ENCODE measurements around the gene DVL1.

The DVL1 gene

DNA sequence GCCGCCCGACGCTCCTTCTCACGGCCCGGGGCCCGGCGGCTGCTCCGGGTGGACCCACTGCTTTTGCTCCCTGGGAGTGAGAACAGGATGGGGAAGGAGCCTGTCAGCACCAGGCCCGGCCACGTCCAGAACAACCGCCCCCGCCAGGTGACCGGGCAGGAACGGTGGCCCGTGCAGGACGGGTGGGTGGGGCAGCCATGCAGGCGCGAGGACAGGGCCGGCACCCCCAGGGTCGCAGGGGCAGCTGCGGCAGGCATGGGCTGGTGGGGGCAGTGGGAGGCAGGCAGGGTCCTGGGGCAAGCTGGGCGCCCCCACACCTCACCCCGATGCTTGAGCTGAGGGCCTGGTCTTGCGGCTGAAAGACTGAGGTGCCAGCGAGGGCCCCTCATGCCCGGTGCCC is 12.8 kb downstream of the DVL1 start:
- Histone ChIP-seq H3K27ac (ENCODE audit: low read depth, low read length) (no peak overlapping the region), H3K9me3 (ENCODE audit: low read length) (no peaks in the 10 kb centered on the region), H3K9ac (ENCODE audit: low read length) (no peak overlapping the region), H3K4me1 (ENCODE audit: insufficient read depth, low read length) (no peaks in the 10 kb centered on the region), H3K4me3 (ENCODE audit: low read depth in 1 of 2, low read length in 2 of 2) (no peak overlapping the region), H3K27me3 (ENCODE audit: control insufficient read depth in 1 of 2, insufficient read depth in 2 of 2, low read length in 2 of 2) (no peaks in the 10 kb centered on the region), H3K36me3 (ENCODE audit: insufficient read depth, low read length) (peaks cover 19% of the 10 kb centered on the region)

DNA sequence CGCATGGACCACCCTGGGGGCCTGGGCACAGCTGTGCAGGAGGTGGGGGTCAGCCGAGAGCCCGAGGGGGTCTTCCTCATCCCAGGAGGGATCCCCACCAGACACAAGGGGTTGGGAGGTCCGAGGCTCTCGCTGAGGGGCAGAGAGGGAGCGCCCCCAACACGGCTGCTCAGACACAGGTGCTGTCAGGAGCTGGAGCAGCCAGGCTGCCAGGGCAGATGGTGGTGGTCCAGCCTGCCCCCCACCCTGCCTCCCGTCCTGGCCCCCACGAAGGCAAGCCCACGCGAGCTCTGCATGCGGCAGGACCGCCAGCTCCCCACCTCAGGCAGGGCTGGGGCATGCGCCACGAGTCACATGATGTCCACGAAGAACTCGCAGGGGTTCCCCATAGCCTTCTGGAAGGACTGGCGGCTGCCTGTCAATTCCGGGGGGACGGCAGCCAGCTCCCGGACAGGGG is 13.4 kb downstream of the DVL1 start:
- Histone ChIP-seq H3K9me3 (ENCODE audit: low read length) (no peaks in the 10 kb centered on the region), H3K4me3 (ENCODE audit: low read depth in 1 of 2, low read length in 2 of 2) (no peak overlapping the region), H3K36me3 (ENCODE audit: insufficient read depth, low read length) (peaks cover 12% of the 10 kb centered on the region), H3K27ac (ENCODE audit: low read depth, low read length) (no peak overlapping the region), H3K27me3 (ENCODE audit: control insufficient read depth in 1 of 2, insufficient read depth in 2 of 2, low read length in 2 of 2) (peaks cover 0 to 6% of the 10 kb centered on the region in 2 donors), H3K9ac (ENCODE audit: low read length) (no peak overlapping the region), H3K4me1 (ENCODE audit: insufficient read depth, low read length) (no peaks in the 10 kb centered on the region)

DNA sequence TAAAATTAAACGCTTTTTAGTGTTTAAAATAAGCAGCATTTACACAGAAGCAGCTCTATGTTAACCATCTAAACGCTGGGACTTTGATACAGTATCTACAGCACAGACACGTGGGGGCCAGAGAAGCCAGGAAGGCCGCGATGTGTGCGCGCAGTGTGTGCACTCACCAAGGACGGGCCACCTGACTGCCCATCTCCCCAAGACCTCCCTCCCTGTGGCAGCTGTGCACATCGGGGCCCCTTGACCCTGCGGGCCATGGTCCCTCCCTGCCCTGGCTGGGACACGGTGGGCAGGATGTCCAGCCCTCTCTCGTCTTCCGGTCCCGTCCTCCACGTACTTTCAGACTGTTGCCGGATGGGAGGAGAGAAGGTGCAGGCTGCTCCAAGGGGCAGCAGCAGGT is 13.9 kb downstream of the DVL1 start:
- Histone ChIP-seq H3K4me3 (ENCODE audit: low read depth in 1 of 2, low read length in 2 of 2) (no peak overlapping the region), H3K9me3 (ENCODE audit: low read length) (no peaks in the 10 kb centered on the region), H3K36me3 (ENCODE audit: insufficient read depth, low read length) (peaks cover 7% of the 10 kb centered on the region)

DNA sequence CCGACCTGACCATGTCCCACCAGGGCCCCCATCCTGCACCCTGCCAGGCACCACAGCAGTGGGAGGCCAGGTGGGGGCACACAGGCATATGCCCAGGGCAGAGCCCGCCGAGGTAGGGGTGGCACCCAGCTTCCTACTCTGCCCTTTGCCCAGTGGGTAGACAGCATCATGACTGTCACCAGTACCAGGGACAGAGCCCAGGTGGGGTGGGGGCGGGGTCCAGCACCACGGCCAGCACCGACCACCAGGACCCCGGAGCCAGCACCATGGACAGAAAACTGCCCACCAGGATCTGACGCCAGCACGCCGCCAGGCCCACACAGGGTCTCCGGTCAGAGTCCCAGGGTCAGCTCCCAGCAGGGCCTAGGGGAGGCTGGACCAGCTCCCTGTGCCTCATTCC is 14.4 kb downstream of the DVL1 start:
- H3K36me3 ChIP-seq (ENCODE audit: insufficient read depth, low read length), result peaks cover 5% of the 10 kb centered on the region
- no peak overlapping the region for H3K4me3 ChIP-seq (ENCODE audit: low read depth in 1 of 2, low read length in 2 of 2)
- H3K9me3 ChIP-seq (ENCODE audit: low read length), result no peaks in the 10 kb centered on the region
- no peak overlapping the region for H3K9ac ChIP-seq (ENCODE audit: low read length)
- no peak overlapping the region for H3K27ac ChIP-seq (ENCODE audit: low read depth, low read length)
- no peaks in the 10 kb centered on the region for H3K4me1 ChIP-seq (ENCODE audit: insufficient read depth, low read length)
- H3K27me3 ChIP-seq (ENCODE audit: control insufficient read depth in 1 of 2, insufficient read depth in 2 of 2, low read length in 2 of 2), result peaks cover 0 to 8% of the 10 kb centered on the region in 2 donors

More for the DNA sequence above, 13.9 kb downstream of the DVL1 start:
- Histone ChIP-seq H3K27me3 (ENCODE audit: control insufficient read depth in 1 of 2, insufficient read depth in 2 of 2, low read length in 2 of 2) (peaks cover 0 to 8% of the 10 kb centered on the region in 2 donors), H3K9ac (ENCODE audit: low read length) (no peak overlapping the region), H3K27ac (ENCODE audit: low read depth, low read length) (no peak overlapping the region), H3K4me1 (ENCODE audit: insufficient read depth, low read length) (no peaks in the 10 kb centered on the region)

DNA sequence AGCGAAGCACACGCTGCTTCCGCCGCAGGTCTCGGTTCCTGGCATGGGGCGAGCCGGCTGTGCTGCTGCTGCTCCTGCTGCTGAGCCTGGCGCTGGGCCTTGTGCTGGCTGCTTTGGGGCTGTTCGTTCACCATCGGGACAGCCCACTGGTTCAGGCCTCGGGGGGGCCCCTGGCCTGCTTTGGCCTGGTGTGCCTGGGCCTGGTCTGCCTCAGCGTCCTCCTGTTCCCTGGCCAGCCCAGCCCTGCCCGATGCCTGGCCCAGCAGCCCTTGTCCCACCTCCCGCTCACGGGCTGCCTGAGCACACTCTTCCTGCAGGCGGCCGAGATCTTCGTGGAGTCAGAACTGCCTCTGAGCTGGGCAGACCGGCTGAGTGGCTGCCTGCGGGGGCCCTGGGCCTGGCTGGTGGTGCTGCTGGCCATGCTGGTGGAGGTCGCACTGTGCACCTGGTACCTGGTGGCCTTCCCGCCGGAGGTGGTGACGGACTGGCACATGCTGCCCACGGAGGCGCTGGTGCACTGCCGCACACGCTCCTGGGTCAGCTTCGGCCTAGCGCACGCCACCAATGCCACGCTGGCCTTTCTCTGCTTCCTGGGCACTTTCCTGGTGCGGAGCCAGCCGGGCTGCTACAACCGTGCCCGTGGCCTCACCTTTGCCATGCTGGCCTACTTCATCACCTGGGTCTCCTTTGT is 15.5 kb downstream of the DVL1 start:
- Histone ChIP-seq H3K9ac (ENCODE audit: low read length) (no peak overlapping the region), H3K36me3 (ENCODE audit: insufficient read depth, low read length) (peaks cover under 1% of the 10 kb centered on the region), H3K27me3 (ENCODE audit: control insufficient read depth in 1 of 2, insufficient read depth in 2 of 2, low read length in 2 of 2) (peaks cover 0 to 8% of the 10 kb centered on the region in 2 donors), H3K4me3 (ENCODE audit: low read depth in 1 of 2, low read length in 2 of 2) (no peak overlapping the region), H3K9me3 (ENCODE audit: low read length) (no peaks in the 10 kb centered on the region), H3K27ac (ENCODE audit: low read depth, low read length) (no peak overlapping the region), H3K4me1 (ENCODE audit: insufficient read depth, low read length) (no peaks in the 10 kb centered on the region)

DNA sequence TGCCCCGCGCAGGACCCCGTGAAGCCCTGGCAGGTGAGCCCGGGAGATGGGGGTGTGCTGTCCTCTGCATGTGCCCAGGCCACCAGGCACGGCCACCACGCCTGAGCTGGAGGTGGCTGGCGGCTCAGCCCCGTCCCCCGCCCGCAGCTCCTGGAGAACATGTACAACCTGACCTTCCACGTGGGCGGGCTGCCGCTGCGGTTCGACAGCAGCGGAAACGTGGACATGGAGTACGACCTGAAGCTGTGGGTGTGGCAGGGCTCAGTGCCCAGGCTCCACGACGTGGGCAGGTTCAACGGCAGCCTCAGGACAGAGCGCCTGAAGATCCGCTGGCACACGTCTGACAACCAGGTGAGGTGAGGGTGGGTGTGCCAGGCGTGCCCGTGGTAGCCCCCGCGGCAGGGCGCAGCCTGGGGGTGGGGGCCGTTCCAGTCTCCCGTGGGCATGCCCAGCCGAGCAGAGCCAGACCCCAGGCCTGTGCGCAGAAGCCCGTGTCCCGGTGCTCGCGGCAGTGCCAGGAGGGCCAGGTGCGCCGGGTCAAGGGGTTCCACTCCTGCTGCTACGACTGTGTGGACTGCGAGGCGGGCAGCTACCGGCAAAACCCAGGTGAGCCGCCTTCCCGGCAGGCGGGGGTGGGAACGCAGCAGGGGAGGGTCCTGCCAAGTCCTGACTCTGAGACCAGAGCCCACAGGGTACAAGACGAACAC is 16.3 kb downstream of the DVL1 start:
- no peak overlapping the region for H3K4me3 ChIP-seq (ENCODE audit: low read depth in 1 of 2, low read length in 2 of 2)
- no peak overlapping the region for H3K27ac ChIP-seq (ENCODE audit: low read depth, low read length)
- H3K9me3 ChIP-seq (ENCODE audit: low read length), result no peaks in the 10 kb centered on the region
- no peak overlapping the region for H3K9ac ChIP-seq (ENCODE audit: low read length)
- peaks cover 0 to 8% of the 10 kb centered on the region in 2 donors for H3K27me3 ChIP-seq (ENCODE audit: control insufficient read depth in 1 of 2, insufficient read depth in 2 of 2, low read length in 2 of 2)
- H3K36me3 ChIP-seq (ENCODE audit: insufficient read depth, low read length), result no peaks in the 10 kb centered on the region
- no peaks in the 10 kb centered on the region for H3K4me1 ChIP-seq (ENCODE audit: insufficient read depth, low read length)

DNA sequence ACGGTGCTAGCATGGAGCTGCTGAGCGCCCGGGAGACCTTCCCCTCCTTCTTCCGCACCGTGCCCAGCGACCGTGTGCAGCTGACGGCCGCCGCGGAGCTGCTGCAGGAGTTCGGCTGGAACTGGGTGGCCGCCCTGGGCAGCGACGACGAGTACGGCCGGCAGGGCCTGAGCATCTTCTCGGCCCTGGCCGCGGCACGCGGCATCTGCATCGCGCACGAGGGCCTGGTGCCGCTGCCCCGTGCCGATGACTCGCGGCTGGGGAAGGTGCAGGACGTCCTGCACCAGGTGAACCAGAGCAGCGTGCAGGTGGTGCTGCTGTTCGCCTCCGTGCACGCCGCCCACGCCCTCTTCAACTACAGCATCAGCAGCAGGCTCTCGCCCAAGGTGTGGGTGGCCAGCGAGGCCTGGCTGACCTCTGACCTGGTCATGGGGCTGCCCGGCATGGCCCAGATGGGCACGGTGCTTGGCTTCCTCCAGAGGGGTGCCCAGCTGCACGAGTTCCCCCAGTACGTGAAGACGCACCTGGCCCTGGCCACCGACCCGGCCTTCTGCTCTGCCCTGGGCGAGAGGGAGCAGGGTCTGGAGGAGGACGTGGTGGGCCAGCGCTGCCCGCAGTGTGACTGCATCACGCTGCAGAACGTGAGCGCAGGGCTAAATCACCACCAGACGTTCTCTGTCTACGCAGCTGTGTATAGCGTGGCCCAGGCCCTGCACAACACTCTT is 17.0 kb downstream of the DVL1 start:
- Histone ChIP-seq H3K27ac (ENCODE audit: low read depth, low read length) (no peak overlapping the region), H3K27me3 (ENCODE audit: control insufficient read depth in 1 of 2, insufficient read depth in 2 of 2, low read length in 2 of 2) (peaks cover 0 to 8% of the 10 kb centered on the region in 2 donors), H3K4me3 (ENCODE audit: low read depth in 1 of 2, low read length in 2 of 2) (no peak overlapping the region), H3K9ac (ENCODE audit: low read length) (no peak overlapping the region), H3K36me3 (ENCODE audit: insufficient read depth, low read length) (no peaks in the 10 kb centered on the region), H3K4me1 (ENCODE audit: insufficient read depth, low read length) (no peaks in the 10 kb centered on the region), H3K9me3 (ENCODE audit: low read length) (no peaks in the 10 kb centered on the region)

DNA sequence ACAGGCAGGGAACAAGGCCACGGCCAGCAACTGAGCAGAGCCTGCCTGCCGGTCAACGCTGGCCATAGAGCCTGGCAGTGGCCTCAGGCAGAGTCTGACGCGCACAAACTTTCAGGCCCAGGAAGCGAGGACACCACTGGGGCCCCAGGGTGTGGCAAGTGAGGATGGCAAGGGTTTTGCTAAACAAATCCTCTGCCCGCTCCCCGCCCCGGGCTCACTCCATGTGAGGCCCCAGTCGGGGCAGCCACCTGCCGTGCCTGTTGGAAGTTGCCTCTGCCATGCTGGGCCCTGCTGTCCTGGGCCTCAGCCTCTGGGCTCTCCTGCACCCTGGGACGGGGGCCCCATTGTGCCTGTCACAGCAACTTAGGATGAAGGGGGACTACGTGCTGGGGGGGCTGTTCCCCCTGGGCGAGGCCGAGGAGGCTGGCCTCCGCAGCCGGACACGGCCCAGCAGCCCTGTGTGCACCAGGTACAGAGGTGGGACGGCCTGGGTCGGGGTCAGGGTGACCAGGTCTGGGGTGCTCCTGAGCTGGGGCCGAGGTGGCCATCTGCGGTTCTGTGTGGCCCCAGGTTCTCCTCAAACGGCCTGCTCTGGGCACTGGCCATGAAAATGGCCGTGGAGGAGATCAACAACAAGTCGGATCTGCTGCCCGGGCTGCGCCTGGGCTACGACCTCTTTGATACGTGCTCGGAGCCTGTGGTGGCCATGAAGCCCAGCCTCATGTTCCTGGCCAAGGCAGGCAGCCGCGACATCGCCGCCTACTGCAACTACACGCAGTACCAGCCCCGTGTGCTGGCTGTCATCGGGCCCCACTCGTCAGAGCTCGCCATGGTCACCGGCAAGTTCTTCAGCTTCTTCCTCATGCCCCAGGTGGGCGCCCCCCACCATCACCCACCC is 17.9 kb downstream of the DVL1 start, which contains the start of gene TAS1R3:
TAS1R3 (plus strand) TSS at position 213 of the 898 bp plus-strand sequence; CDS start at position 279, 66 bp downstream.
- Histone ChIP-seq H3K4me1 (ENCODE audit: insufficient read depth, low read length) (peaks cover under 1% of the 10 kb centered on the region), H3K9ac (ENCODE audit: low read length) (no peak within 1 kb of the TSS), H3K27me3 (ENCODE audit: control insufficient read depth in 1 of 2, insufficient read depth in 2 of 2, low read length in 2 of 2) (peaks cover 0 to 8% of the 10 kb centered on the region in 2 donors), H3K4me3 (ENCODE audit: low read depth in 1 of 2, low read length in 2 of 2) (no peak within 1 kb of the TSS), H3K9me3 (ENCODE audit: low read length) (no peaks in the 10 kb centered on the region), H3K36me3 (ENCODE audit: insufficient read depth, low read length) (no peaks in the 10 kb centered on the region), H3K27ac (ENCODE audit: low read depth, low read length) (no peak within 1 kb of the TSS)

DNA sequence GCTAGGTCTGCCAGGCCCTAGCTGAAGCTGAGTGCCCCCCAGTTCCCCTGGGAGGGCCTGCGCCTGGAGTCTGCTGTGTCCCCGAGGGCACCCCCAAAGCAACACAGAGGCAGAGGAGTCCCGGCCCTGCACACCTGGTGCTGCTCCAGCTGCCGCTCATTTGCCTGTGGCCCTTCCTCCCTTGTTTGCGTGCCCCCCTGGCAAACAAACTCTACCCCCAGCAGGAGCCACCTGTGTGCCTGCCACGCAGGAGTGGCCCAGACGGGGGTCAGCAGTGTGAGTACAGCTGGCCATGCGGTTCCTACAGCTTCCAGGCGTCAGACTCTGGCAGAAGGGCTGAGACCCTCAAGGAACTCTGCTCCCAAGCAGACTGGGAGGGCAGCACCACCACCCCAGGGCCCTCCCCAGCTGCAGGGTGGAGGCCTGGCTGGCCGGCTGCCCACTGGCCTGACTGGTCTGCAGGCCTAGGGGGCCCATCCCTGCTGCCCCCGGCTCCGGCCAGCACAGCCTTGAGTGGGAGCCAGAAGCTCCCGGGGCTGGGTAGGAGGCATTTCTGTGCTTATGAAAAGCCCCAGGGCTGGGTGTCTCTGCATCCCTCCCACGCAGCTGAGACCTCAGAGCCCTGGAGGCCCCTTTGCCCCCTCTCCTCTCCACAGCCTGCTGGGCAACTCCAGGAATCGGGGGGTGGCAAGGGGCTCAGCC is 18.7 kb downstream of the DVL1 start:
- Histone ChIP-seq H3K9ac (ENCODE audit: low read length) (no peak overlapping the region), H3K4me1 (ENCODE audit: insufficient read depth, low read length) (peaks cover 8% of the 10 kb centered on the region), H3K27ac (ENCODE audit: low read depth, low read length) (no peak overlapping the region), H3K9me3 (ENCODE audit: low read length) (no peaks in the 10 kb centered on the region), H3K36me3 (ENCODE audit: insufficient read depth, low read length) (no peaks in the 10 kb centered on the region), H3K4me3 (ENCODE audit: low read depth in 1 of 2, low read length in 2 of 2) (no peak overlapping the region), H3K27me3 (ENCODE audit: control insufficient read depth in 1 of 2, insufficient read depth in 2 of 2, low read length in 2 of 2) (peaks cover 0 to 8% of the 10 kb centered on the region in 2 donors)

DNA sequence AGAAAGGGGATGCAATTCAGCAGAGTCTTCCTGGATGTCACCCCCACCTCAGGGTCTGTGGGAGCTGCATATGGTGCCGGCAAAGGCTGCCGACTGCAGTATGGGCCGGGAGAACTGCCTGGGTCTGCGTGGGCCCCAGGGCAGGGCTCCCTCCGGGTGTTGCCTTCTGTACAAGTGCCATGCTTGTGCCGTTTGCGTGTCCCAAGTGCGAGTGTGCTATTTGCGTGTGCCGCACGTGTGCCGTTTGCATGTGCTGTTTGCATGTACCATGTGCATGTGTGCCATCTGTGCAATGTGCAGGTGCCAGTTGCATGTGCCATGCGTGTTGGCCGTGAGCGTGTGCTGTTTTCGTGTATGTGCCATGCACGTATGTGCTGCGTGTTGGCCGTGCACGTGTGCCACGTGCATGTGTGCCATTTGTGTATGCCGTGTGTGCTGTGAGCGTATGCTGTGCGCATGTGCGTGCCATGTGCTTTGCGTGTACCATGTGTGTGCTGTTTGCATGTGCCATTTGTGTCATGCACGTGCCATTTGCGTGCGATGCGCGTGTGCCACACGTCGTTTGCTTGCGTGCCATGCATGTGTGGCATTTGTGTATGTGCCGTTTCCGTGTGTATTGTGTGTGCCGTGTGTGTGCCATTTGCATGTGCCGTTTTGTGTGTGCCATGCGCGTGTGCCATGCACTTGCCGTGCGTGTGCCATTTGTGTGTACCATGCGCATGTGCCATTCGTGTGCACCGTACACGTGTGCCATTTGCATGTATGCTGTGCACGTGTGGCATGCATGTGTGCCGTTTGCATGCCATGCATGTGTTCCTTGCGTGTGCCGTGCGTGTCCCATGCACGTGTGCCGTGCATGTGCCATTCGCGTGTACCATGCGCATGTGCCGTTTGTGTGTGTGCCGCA is 19.7 kb downstream of the DVL1 start:
- Histone ChIP-seq H3K4me1 (ENCODE audit: insufficient read depth, low read length) (peaks cover 13% of the 10 kb centered on the region), H3K9me3 (ENCODE audit: low read length) (no peaks in the 10 kb centered on the region), H3K9ac (ENCODE audit: low read length) (no peak overlapping the region), H3K27me3 (ENCODE audit: control insufficient read depth in 1 of 2, insufficient read depth in 2 of 2, low read length in 2 of 2) (peaks cover 0 to 8% of the 10 kb centered on the region in 2 donors), H3K36me3 (ENCODE audit: insufficient read depth, low read length) (no peaks in the 10 kb centered on the region), H3K4me3 (ENCODE audit: low read depth in 1 of 2, low read length in 2 of 2) (no peak overlapping the region), H3K27ac (ENCODE audit: low read depth, low read length) (no peak overlapping the region)

Data from muscle layer of colon (tissue), 2 donors.